ENCODE results near the gene STK32A.

- TF ChIP-seq CTCF (optimal IDR thresholded peaks at IDR 0.05 in 1 of 3, IDR thresholded peaks at IDR 0.05 in 1 of 3, conservative IDR thresholded peaks at IDR 0.05 in 1 of 3; ENCODE audit: extremely low read depth in 1 of 3, insufficient read depth in 2 of 3, low read length in 3 of 3) (peak; percentile 56 to 72 (median 70)), EZH2 (IDR thresholded peaks at IDR 0.05; ENCODE audit: low read length) (no peak)
Observed at GRCh38 chr5:147188200-147189108, 46.4 kb upstream of the STK32A start.

All from keratinocyte (primary cell).